GM10266 (cell line): Measurements from ENCODE around the gene TEX44.
"Not testable (repeated sequence)": the region's sequence is repeated elsewhere in the genome, so short reads cannot be mapped to it uniquely, and the experiment has no call there.

Experiments
- DNase-seq: peaks from one replicate; pipeline ENCODE4 v3.0.0; 2012; ENCODE audit errors: extremely low spot score
- CTCF ChIP-seq: IDR thresholded peaks from 2 replicates; pipeline ENCODE4 v1.5.1; 2012; ENCODE audit warnings: mild to moderate bottlenecking, low read depth; ENCODE audit not compliant: control insufficient read depth, insufficient read depth; ENCODE audit errors: missing control alignments

TEX44 gene

GRCh38 chr2:231573698-231574421 lies 18.8 kb upstream of the TEX44 start:
- DNase-seq: no peak
- TF ChIP-seq CTCF: no peak

- TF ChIP-seq CTCF: no peak
- DNase-seq: no peak
Observed at GRCh38 chr2:231575612-231576256, 16.9 kb upstream of the TEX44 start.

DNA sequence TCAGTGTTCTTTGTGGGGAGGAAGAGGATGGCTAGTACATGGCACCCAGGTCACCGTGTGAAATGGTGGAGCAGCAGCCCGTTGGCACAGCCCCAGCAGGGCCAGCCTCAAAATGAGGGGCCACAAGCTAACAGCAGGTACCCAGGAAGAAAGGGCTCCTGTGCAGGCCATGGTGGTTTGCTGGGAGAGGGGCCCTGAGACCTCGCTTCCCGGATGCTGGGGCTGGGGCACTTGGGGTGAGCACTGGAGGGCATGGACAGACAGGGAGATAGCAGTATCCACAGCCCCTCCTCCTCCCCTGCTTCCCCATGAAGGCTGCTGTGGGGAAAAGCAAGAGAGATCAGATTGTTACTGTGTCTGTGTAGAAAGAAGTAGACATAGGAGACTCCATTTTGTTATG lies 16.2 kb upstream of the TEX44 start:
- no peak for DNase-seq
- TF ChIP-seq CTCF: no peak

DNA sequence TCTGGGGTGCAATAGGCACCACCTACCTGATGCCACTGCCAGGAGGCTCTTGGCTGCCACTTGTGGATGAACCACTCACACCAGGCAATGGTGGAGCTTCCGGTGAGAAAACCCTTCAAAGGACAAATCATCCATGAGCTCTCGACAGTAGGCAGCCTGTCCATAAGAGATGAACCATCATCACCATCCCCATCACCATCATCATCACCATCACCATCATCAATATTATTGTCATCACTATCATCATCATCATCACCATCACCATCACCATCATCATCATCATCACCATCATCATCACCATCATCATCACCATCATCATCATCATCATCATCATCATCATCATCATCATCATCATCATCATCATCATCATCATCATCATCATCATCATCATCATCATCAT lies 14.0 kb upstream of the TEX44 start:
- DNase-seq: not testable (repeated sequence)

- no peak for TF ChIP-seq CTCF
Observed at GRCh38 chr2:231579560-231579959, 13.1 kb upstream of the TEX44 start.

GRCh38 chr2:231581328-231581727 lies 11.3 kb upstream of the TEX44 start:
- DNase-seq: no peak
- no peak for TF ChIP-seq CTCF

More at GRCh38 chr2:231579560-231579959, 13.1 kb upstream of the TEX44 start:
- DNase-seq: no peak

DNA sequence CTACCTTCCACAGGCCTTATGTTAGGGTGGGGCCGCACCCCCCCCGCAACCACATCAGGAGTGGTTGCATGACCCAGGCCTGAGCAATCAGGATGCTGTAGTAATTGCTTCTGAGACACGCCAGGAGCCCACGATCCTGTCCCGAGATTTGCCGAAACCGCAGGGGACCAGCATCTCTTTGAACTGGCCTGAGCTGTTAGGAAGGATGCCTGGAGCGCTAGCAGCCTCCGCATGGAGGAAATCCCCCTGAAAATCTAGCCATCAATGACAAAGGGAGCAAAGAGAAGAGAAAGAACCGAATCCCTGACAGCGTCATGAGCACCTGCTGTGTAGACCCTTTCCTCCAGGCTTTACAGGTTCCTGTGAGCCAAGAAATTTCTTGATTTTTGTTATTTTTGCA lies 8.7 kb upstream of the TEX44 start:
- no peak for DNase-seq
- TF ChIP-seq CTCF: no peak

- not testable (repeated sequence) for DNase-seq
Observed at GRCh38 chr2:231587744-231588143, 4.9 kb upstream of the TEX44 start.
